NT2/D1 (cell line): Measurements from ENCODE around the gene IL6ST.

Source experiments
- DNase-seq: peaks from one replicate; pipeline ENCODE4 v3.0.0-alpha.2; 2011; ENCODE audit warnings: low read depth, low spot score
- H3K27me3 ChIP-seq: 2 replicates; pipeline ENCODE4 v1.6.0; 2011; ENCODE audit warnings: mild to moderate bottlenecking; ENCODE audit not compliant: insufficient read length, insufficient read depth
- H3K36me3 ChIP-seq: 2 replicates; pipeline ENCODE4 v1.6.1; 2011; ENCODE audit warnings: mild to moderate bottlenecking, low read length, mixed read lengths; ENCODE audit not compliant: insufficient read depth, insufficient read length
- H3K4me1 ChIP-seq: 2 replicates; pipeline ENCODE4 v1.5.1; 2011; ENCODE audit not compliant: insufficient read depth, insufficient read length
- H3K4me3 ChIP-seq: 2 replicates; pipeline ENCODE4 v1.5.1; 2011; ENCODE audit warnings: low read depth; ENCODE audit not compliant: insufficient read length
- H3K9ac ChIP-seq: 2 replicates; pipeline ENCODE4 v1.6.0; 2011; ENCODE audit warnings: low read depth; ENCODE audit not compliant: insufficient read length
- H3K9me3 ChIP-seq: 2 replicates; pipeline ENCODE4 v1.5.1; 2011; ENCODE audit warnings: mild to moderate bottlenecking, low read length; ENCODE audit not compliant: insufficient read depth
- SUZ12 ChIP-seq: IDR thresholded peaks from 2 replicates; pipeline ENCODE4 v1.6.1; 2011; ENCODE audit not compliant: insufficient read length, insufficient read depth; ENCODE audit errors: extremely low read depth
- YY1 ChIP-seq: IDR thresholded peaks from 2 replicates; pipeline ENCODE4 v1.6.1; 2011; ENCODE audit not compliant: insufficient read length, insufficient read depth
- ZNF274 ChIP-seq: IDR thresholded peaks from 2 replicates; pipeline ENCODE4 v1.6.1; 2011; ENCODE audit warnings: mild to moderate bottlenecking, low read depth, low read length

The IL6ST gene

GRCh38 chr5:55925181-55925580, 69.6 kb downstream of the IL6ST start:
- DNase-seq: no peak
- TF ChIP-seq SUZ12 (no peak), YY1 (no peak), ZNF274 (no peak)
- peaks cover 5% of the 10 kb centered on the region for H3K4me1 ChIP-seq
- H3K9ac ChIP-seq: no peak overlapping the region
- no peaks in the 10 kb centered on the region for H3K36me3 ChIP-seq
- no peak overlapping the region for H3K4me3 ChIP-seq
- H3K9me3 ChIP-seq: no peaks in the 10 kb centered on the region
- H3K27me3 ChIP-seq: no peaks in the 10 kb centered on the region

DNA sequence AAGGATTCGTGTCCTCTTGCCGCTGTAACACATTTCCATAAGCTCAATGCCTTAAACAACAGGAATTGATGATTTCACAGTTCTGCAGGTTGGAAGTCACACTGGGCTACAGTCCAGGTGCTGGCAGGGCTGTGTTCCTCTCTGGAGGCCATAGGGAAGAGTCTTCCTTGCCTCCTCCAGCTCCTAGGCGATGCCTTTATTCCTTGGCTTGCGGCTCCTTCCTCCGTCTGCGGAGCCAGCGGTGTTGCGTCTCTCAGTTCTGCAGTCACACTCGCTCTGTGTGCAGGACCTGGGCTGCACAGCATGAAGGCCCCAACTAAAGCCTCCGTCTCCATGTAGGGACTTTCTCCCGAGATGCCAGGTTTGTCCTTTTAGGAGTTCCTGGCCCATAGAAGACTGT, 70.0 kb downstream of the IL6ST start:
- no peak for TF ChIP-seq YY1
- TF ChIP-seq SUZ12: no peak
- TF ChIP-seq ZNF274: no peak
- H3K27me3 ChIP-seq: no peaks in the 10 kb centered on the region

GRCh38 chr5:55923865-55924500, 70.8 kb downstream of the IL6ST start:
- no peak for DNase-seq
- TF ChIP-seq YY1: no peak
- TF ChIP-seq ZNF274: no peak
- TF ChIP-seq SUZ12: no peak
- Histone ChIP-seq H3K27me3 (no peaks in the 10 kb centered on the region), H3K36me3 (no peaks in the 10 kb centered on the region), H3K4me1 (peaks cover 5% of the 10 kb centered on the region), H3K4me3 (no peak overlapping the region), H3K9me3 (no peaks in the 10 kb centered on the region), H3K9ac (no peak overlapping the region)

More for the DNA sequence above, 70.0 kb downstream of the IL6ST start:
- DNase-seq: no peak
- peaks cover 5% of the 10 kb centered on the region for H3K4me1 ChIP-seq
- H3K4me3 ChIP-seq: no peak overlapping the region
- no peaks in the 10 kb centered on the region for H3K36me3 ChIP-seq
- no peak overlapping the region for H3K9ac ChIP-seq
- H3K9me3 ChIP-seq: no peaks in the 10 kb centered on the region

DNA sequence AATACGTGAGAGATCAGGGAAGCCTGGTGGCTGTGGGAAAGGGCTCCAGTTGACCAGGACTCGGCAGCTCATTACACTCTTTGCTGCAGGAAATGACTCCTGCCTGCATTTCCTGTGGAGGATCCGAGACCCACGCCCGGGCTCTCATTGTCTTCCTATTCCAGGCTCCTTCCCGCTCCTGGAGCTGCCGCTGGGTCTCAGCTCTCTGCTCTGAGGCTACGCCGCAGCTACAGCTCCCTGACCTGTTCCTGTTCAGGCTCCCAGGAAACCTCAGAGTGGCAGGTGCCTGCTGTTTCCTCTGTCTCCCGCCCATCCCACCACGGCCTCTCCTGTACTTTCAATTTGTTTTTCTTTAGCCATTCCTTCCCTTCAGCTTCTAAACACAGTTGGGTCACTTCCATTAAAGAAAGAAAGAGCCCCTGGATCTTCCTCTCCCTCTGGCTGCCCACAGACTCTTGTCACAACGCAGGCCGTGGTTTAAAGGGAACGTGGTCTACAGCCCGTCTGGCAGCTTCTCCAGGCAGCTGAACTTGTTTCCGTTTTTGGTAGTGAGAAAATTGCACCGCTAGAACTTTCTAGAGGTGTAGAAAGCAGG, 71.5 kb downstream of the IL6ST start:
- H3K9ac ChIP-seq: no peak overlapping the region
- no peak overlapping the region for H3K4me3 ChIP-seq
- H3K36me3 ChIP-seq: no peaks in the 10 kb centered on the region
- H3K4me1 ChIP-seq: peaks cover 4% of the 10 kb centered on the region
- TF ChIP-seq ZNF274 (no peak), YY1 (no peak), SUZ12 (no peak)
- DNase-seq: no peak
- no peaks in the 10 kb centered on the region for H3K9me3 ChIP-seq
- H3K27me3 ChIP-seq: no peaks in the 10 kb centered on the region

- Histone ChIP-seq H3K4me3 (no peak overlapping the region), H3K9me3 (no peaks in the 10 kb centered on the region), H3K27me3 (no peaks in the 10 kb centered on the region), H3K36me3 (no peaks in the 10 kb centered on the region), H3K4me1 (peaks cover 5% of the 10 kb centered on the region), H3K9ac (no peak overlapping the region)
- TF ChIP-seq YY1: no peak
- DNase-seq: no peak
Measured at GRCh38 chr5:55921617-55922016, 73.1 kb downstream of the IL6ST start.

DNA sequence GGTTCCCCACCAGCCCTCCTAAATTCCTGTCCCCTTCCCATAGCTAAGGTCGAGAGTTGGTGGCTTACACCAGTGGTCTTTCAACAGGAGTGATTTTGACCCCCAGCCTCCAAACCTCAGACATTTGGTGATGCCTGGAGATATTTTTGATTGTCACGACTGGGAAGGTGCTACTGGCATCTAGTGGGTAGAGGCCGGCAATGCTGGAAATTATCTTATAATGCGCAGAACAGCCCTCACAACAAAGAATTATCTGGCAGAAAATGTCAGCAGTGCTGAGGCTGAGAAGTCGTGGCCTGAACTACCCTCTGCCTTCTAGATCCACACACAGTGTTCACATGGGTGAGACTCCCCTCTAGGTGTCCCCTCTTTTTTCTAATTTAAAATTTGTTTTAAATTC, 74.0 kb downstream of the IL6ST start:
- DNase-seq: no peak
- Histone ChIP-seq H3K4me1 (peaks cover 5% of the 10 kb centered on the region), H3K9me3 (no peaks in the 10 kb centered on the region), H3K36me3 (no peaks in the 10 kb centered on the region), H3K27me3 (no peaks in the 10 kb centered on the region), H3K9ac (no peak overlapping the region), H3K4me3 (no peak overlapping the region)
- TF ChIP-seq ZNF274 (no peak), YY1 (no peak), SUZ12 (no peak)

- Histone ChIP-seq H3K4me1 (peaks cover 5% of the 10 kb centered on the region), H3K4me3 (no peak overlapping the region), H3K27me3 (no peaks in the 10 kb centered on the region), H3K9ac (no peak overlapping the region), H3K9me3 (no peaks in the 10 kb centered on the region), H3K36me3 (no peaks in the 10 kb centered on the region)
- TF ChIP-seq ZNF274: no peak
- no peak for TF ChIP-seq YY1
- no peak for TF ChIP-seq SUZ12
- DNase-seq: no peak
Measured at GRCh38 chr5:55919625-55920024, 75.1 kb downstream of the IL6ST start.
